Left kidney (tissue), 2 donors: ENCODE measurements around the gene RUFY3. TPM values are rescaled to one million over a fixed set of nuclear protein-coding genes. Genes with fewer than 3 reads are reported as not detected.
"Not testable (repeated sequence)": the region's sequence is repeated elsewhere in the genome, so short reads cannot be mapped to it uniquely, and the experiment has no call there.

Experiments used
- DNase-seq: peaks from one replicate; pipeline ENCODE4 v3.0.0-alpha.2; 2013
- polyA plus RNA-seq: library from polyadenylated mRNA; unstranded; fragments of 120-200 nt; gene quantifications from one replicate; pipeline ENCODE4 v1.2.1, GENCODE V29; 2013; ENCODE audit not compliant: insufficient read length

The RUFY3 gene
- polyA plus RNA-seq, 1 donor = 212 TPM

DNA sequence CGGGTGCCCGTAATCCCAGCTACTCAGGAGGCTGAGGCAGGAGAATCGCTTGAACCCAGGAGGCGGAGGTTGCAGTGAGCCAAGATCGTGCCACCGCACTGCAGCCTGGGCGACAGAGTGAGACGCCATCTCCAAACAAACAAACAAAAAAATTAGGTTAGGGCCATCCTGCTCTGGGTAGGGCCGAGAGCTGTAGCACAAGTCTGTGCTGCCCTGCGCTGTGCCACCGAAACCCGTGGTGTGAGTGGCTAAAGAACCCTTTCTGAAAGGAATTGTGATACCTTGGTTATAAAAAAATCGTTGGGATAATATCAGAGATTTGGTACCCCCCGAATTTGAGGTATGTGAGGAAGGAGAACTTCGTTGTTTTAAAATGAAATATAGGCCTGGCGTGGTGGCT, 118.9 kb downstream of the RUFY3 start:
- DNase-seq = not testable (repeated sequence)

DNA sequence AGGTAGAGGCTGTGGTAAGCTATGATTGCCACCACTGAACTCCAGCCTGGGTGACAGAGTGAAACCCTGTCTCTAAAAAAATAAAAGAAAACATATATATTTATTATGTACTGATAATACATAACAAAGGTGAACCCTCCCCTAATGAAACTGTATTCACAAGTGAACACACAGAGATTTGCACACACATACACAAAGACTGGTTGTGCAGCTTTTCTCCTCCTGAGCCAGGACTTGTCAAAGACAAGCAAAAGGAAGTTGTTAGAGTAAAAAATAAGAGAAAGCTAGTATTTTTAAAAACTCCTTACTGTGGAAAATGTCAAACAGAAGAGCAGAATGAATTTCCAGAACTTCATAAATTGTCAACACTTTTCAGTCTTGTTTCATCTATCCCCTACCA, 119.4 kb downstream of the RUFY3 start:
- DNase-seq = no peak

GRCh38 chr4:70841951-70842350, 120.2 kb downstream of the RUFY3 start:
- DNase-seq = no peak

GRCh38 chr4:70842761-70843435, 121.1 kb downstream of the RUFY3 start:
- no peak for DNase-seq

DNA sequence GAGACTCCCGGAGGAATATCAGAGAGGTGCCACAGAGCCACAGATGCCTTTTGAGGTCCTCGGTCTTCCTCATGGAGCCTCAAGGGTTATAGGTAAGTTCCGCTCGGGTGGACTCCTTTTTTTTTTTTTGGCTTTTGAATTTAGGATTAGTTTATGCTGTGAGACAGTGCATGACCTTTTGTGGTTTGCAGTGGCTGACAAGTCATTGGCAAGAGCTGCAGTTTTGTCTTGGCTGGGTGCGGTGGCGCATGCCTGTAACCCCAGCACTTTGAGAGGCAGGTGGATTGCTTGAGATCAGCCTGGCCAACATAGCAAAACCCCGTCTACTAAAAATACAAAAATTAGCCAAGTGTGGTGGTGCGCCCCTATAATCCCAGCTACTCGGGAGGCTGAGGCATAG, 122.4 kb downstream of the RUFY3 start:
- DNase-seq = no peak

- DNase-seq = no peak
Observed at GRCh38 chr4:70849291-70849690, 127.5 kb downstream of the RUFY3 start.

DNA sequence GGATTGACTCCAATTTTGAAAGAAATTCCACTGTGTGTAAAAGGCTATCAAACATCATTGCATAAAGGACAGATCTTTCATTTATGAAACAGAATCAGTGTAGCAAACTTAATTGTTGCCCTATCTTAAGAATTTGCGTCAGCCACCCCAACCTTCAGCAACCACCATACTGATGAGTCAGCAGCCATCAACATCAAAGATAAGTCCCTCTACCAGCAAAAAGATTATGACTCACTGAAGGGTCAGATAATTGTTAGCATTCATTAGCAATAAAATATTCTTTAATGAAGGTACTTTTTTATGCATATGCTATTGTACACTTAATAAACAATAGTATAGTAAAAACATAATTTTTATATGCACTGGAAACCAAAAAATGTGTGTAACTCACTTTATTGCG, 133.7 kb downstream of the RUFY3 start:
- DNase-seq = no peak

Other genes with a start within 250 kb of the RUFY3 start
- gene MUC7, start 249.8 kb upstream of the RUFY3 start, polyA plus RNA-seq = 0.08 TPM
- not detected for gene AMTN, start 203.4 kb upstream of the RUFY3 start, polyA plus RNA-seq
- 0.80 TPM for gene AMBN, start 129.7 kb upstream of the RUFY3 start, polyA plus RNA-seq
- 5.1 TPM for gene ENAM, start 93.2 kb upstream of the RUFY3 start, polyA plus RNA-seq
- 0.96 TPM for gene JCHAIN, start 55.5 kb upstream of the RUFY3 start, polyA plus RNA-seq
- 49.2 TPM for gene UTP3, start 33.4 kb upstream of the RUFY3 start, polyA plus RNA-seq
- gene GRSF1, start 117.9 kb downstream of the RUFY3 start, polyA plus RNA-seq = 137 TPM
- 51.6 TPM for gene MOB1B, start 180.4 kb downstream of the RUFY3 start, polyA plus RNA-seq